Karpas-422 (cell line): ENCODE results near the gene KCNG1. TPM values are rescaled to one million over a fixed set of nuclear protein-coding genes. Genes with fewer than 3 reads are reported as not detected.

Experiments used
- DNase-seq: peaks from one replicate; pipeline ENCODE4 v3.0.0-alpha.2; 2015
- H2AFZ ChIP-seq: fragments of 200-600 bp; sonication (generic); 2 replicates; pipeline ENCODE4 v1.6.1; 2014; ENCODE audit warnings: antibody characterized with exemption, low read length, mixed read lengths
- H3K27ac ChIP-seq: fragments of 200-600 bp; sonication (generic); 2 replicates; pipeline ENCODE4 v1.5.1; 2014; ENCODE audit warnings: mild to moderate bottlenecking, low read length, moderate library complexity
- H3K27me3 ChIP-seq: fragments of 200-600 bp; sonication (generic); 2 replicates; pipeline ENCODE4 v1.6.1; 2014; ENCODE audit warnings: low read length, mixed read lengths
- H3K36me3 ChIP-seq: fragments of 200-600 bp; sonication (generic); 2 replicates; pipeline ENCODE4 v1.6.1; 2014; ENCODE audit warnings: low read length, mixed read lengths; ENCODE audit not compliant: insufficient read depth
- H3K4me1 ChIP-seq: fragments of 200-600 bp; sonication (generic); 2 replicates; pipeline ENCODE4 v1.6.1; 2014; ENCODE audit warnings: mild to moderate bottlenecking, low read length, mixed read lengths
- H3K4me2 ChIP-seq: fragments of 200-600 bp; sonication (generic); 2 replicates; pipeline ENCODE4 v1.6.1; 2014; ENCODE audit warnings: low read length, low read depth, mild to moderate bottlenecking; ENCODE audit not compliant: poor library complexity, severe bottlenecking
- H3K4me3 ChIP-seq: fragments of 200-600 bp; sonication (generic); 2 replicates; pipeline ENCODE4 v1.5.1; 2014; ENCODE audit warnings: mild to moderate bottlenecking, antibody characterized with exemption, low read length, mixed read lengths
- H3K79me2 ChIP-seq: fragments of 200-600 bp; sonication (generic); 2 replicates; pipeline ENCODE4 v1.6.1; 2014; ENCODE audit warnings: mild to moderate bottlenecking, low read length, mixed read lengths
- H3K9ac ChIP-seq: fragments of 200-600 bp; sonication (generic); 2 replicates; pipeline ENCODE4 v1.6.0; 2014; ENCODE audit warnings: low read length
- H3K9me2 ChIP-seq: fragments of 200-600 bp; sonication (generic), shearing (Covaris generic); replicated peaks from 2 replicates; pipeline ENCODE4 v1.6.0; 2014; ENCODE audit warnings: mild to moderate bottlenecking, low read length, moderate library complexity; ENCODE audit not compliant: insufficient read depth
- H3K9me3 ChIP-seq: fragments of 300-700, 200-600 bp; sonication (generic); 2 replicates; pipeline ENCODE4 v1.6.1; 2014; ENCODE audit warnings: low read length, mixed read lengths
- H4K20me1 ChIP-seq: fragments of 200-600 bp; sonication (generic); 2 replicates; pipeline ENCODE4 v1.6.1; 2014; ENCODE audit warnings: mild to moderate bottlenecking, antibody characterized with exemption, low read length, low read depth; ENCODE audit not compliant: insufficient read depth
- total RNA-seq: library from RNA; depleted of rRNA; stranded (reverse); fragments of >200 nt; shearing (Covaris generic); gene quantifications from 2 replicates; pipeline ENCODE4 v1.2.3, GENCODE V29; 2014; ENCODE audit warnings: low replicate concordance; rRNA removed

KCNG1 gene, protein sequence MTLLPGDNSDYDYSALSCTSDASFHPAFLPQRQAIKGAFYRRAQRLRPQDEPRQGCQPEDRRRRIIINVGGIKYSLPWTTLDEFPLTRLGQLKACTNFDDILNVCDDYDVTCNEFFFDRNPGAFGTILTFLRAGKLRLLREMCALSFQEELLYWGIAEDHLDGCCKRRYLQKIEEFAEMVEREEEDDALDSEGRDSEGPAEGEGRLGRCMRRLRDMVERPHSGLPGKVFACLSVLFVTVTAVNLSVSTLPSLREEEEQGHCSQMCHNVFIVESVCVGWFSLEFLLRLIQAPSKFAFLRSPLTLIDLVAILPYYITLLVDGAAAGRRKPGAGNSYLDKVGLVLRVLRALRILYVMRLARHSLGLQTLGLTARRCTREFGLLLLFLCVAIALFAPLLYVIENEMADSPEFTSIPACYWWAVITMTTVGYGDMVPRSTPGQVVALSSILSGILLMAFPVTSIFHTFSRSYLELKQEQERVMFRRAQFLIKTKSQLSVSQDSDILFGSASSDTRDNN
- not detected in 2 replicates for total RNA-seq

DNA sequence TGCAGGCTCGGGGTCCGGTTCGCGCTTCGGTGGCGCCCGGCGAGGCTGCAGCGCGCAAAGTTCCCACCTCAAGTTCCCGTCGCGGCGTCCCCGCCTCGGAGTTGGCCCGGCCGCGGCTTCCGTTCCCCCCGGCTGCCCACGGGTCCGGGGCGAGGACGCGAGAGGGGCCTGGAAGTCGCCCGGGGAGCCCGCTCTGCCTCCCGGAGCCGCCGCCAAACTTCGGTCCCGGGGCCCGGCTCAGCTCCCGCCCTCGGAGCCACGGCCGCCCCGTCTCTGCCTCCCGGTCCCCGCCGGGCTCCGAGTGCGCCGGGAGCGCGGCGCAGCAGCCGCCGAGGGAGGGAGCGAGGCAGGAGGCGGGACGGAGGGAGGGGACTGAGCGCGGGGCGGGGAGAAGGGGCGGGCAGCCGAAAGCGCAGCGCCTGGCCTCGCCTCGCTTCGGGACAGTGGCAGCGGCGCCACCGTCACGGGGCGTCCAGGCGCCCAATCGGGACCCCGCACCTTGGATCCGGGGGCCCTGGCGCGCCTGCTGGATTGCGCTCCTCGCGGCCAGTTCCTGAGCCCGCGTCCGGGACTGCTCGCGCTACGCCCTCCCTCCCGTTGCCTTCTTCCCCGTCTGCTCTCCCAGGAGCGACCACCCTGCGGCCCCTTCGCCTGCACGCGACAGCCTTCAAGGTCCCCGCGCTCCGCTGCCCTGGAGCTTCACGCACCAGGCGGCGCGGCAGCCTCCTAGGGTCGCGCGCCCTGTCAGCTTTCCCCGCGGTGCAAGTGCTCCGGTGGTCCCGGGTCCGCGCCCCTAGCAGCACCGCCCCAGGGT is at the start of gene KCNG1:
Gene KCNG1, minus strand, starts transcription at position 305 of the 814 bp plus-strand sequence. CDS start 12,769 bp downstream, outside the sequence.
- DNase-seq = no peak
- no peak within 1 kb of the TSS for H3K4me3 ChIP-seq
- H3K79me2 ChIP-seq = no peaks in the 10 kb centered on the region
- H3K9me2 ChIP-seq = no peaks in the 10 kb centered on the region
- no peak within 1 kb of the TSS for H2AFZ ChIP-seq
- H3K27ac ChIP-seq = no peak within 1 kb of the TSS
- no peaks in the 10 kb centered on the region for H3K4me1 ChIP-seq
- no peaks in the 10 kb centered on the region for H4K20me1 ChIP-seq
- H3K36me3 ChIP-seq = no peaks in the 10 kb centered on the region
- H3K4me2 ChIP-seq = no peak within 1 kb of the TSS
- H3K9me3 ChIP-seq = no peaks in the 10 kb centered on the region
- no peak within 1 kb of the TSS for H3K9ac ChIP-seq
- H3K27me3 ChIP-seq = no peaks in the 10 kb centered on the region

DNA sequence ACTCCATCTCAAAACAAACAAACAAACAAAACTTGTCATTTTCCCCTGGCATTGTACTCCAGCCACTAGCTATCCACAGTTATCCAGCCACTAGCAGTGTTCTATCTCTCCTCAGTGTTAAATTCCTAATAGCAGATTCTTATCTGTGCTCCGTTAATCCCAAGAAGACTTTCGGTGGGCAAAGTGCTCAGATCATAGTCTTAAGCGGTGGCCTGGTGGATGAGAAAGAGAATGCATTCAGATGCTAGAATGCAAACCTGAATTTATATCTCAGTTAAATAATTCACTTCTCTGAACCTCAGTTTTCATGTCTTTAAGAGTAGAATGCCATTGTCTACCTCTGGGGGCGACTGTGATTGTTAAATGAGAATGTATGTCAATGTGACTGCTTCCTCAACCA is 47.7 kb upstream of the KCNG1 start:
- Histone ChIP-seq H3K9ac (no peak overlapping the region), H3K9me3 (no peaks in the 10 kb centered on the region), H2AFZ (no peak overlapping the region), H3K4me3 (no peak overlapping the region), H3K36me3 (no peaks in the 10 kb centered on the region), H3K4me1 (no peaks in the 10 kb centered on the region), H4K20me1 (no peaks in the 10 kb centered on the region), H3K9me2 (no peaks in the 10 kb centered on the region), H3K27me3 (no peaks in the 10 kb centered on the region), H3K79me2 (no peaks in the 10 kb centered on the region), H3K27ac (no peak overlapping the region), H3K4me2 (no peak overlapping the region)
- no peak for DNase-seq

DNA sequence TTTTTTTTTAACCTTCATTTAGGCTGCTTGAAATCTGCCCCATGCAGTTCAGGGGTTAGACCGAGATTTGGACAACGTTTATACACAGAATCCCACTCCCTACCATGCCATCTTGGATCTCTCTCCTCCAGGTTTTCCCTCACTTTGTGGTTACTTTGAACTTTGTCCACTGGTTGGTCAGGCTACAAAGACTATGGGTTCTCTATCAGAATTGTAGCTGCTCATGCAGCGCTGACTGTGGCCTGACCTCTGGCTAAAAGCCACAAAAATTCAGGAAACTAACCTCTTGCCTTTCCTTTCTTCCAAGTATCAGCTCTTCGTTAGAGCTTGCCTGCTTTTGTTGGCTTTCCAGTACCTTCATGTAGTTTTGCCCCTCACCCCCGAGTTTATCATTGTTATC is 44.9 kb upstream of the KCNG1 start:
- no peak overlapping the region for H3K4me3 ChIP-seq
- H3K27me3 ChIP-seq = no peaks in the 10 kb centered on the region
- H3K79me2 ChIP-seq = no peaks in the 10 kb centered on the region
- H4K20me1 ChIP-seq = no peaks in the 10 kb centered on the region
- H3K9ac ChIP-seq = no peak overlapping the region
- no peaks in the 10 kb centered on the region for H3K9me3 ChIP-seq
- H3K27ac ChIP-seq = no peak overlapping the region
- H2AFZ ChIP-seq = no peak overlapping the region
- no peaks in the 10 kb centered on the region for H3K36me3 ChIP-seq
- H3K9me2 ChIP-seq = no peaks in the 10 kb centered on the region
- no peaks in the 10 kb centered on the region for H3K4me1 ChIP-seq
- no peak for DNase-seq
- H3K4me2 ChIP-seq = no peak overlapping the region

DNA sequence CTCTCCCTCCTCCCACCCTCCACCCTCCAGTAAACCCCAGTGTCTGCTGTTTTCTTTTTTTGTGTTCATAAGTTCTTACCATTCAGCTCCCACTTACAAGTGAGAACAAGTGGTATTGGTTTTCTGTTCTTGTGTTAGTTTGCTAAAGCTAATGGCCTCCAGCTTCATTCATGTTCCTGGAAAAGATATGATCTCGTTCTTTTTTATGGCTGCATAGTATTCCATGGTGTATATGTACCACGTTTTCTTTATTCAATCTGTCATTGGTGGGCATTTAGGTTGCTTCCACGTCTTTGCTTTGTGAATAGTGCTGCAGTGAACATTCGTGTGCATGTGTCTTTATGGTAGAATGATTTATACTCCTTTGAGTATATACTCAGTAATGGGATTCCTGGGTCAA is 42.7 kb upstream of the KCNG1 start:
- Histone ChIP-seq H3K36me3 (no peaks in the 10 kb centered on the region), H3K79me2 (no peaks in the 10 kb centered on the region), H3K27me3 (no peaks in the 10 kb centered on the region), H3K4me1 (no peaks in the 10 kb centered on the region), H3K9me2 (no peaks in the 10 kb centered on the region), H2AFZ (no peak overlapping the region), H3K9me3 (no peaks in the 10 kb centered on the region), H3K9ac (no peak overlapping the region), H3K4me2 (no peak overlapping the region), H3K27ac (no peak overlapping the region), H3K4me3 (no peak overlapping the region), H4K20me1 (no peaks in the 10 kb centered on the region)
- no peak for DNase-seq

DNA sequence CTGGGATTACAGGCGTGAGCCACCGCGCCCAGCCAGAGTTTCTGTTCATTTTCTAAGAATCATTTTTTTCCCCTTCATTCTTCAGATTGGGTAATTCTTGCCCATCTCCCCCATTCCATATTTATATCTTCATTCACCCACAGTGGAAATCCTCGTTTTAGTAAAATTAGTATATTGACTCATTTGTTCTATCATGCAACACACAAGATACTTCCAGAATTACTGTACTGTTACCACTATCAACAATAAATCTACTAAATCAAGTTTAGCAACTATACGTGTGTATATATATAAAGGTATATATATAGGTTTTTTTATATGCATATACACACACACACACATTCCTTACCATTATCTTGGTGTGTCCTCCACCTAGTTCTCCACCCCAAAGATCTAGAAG is 41.2 kb upstream of the KCNG1 start:
- Histone ChIP-seq H4K20me1 (no peaks in the 10 kb centered on the region), H3K4me2 (no peak overlapping the region), H3K9ac (no peak overlapping the region), H3K36me3 (no peaks in the 10 kb centered on the region), H3K9me3 (no peaks in the 10 kb centered on the region), H3K4me1 (no peaks in the 10 kb centered on the region), H3K9me2 (no peaks in the 10 kb centered on the region), H3K27me3 (no peaks in the 10 kb centered on the region), H3K79me2 (no peaks in the 10 kb centered on the region), H2AFZ (no peak overlapping the region), H3K4me3 (no peak overlapping the region), H3K27ac (no peak overlapping the region)
- DNase-seq = no peak

DNA sequence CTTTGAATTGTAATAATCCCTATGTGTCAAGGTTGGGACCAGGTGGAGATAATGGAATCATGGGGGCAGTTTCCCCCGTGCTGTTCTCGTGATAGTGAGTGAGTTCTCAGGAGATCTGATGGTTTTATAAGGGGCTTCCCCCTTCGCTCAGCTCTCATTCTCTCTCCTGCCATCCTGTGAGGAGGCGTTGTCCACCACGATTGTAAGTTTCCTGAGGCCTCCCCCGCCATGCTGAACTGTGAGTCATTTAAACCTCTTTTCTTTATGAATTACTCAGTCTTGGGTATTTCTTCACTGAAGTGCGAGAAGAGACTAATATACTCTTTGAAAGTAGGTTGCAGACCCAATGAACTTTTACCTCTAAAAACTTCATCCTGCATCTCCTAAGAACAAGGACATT is 39.2 kb upstream of the KCNG1 start:
- H2AFZ ChIP-seq = no peak overlapping the region
- H3K9ac ChIP-seq = no peak overlapping the region
- no peak overlapping the region for H3K4me2 ChIP-seq
- no peaks in the 10 kb centered on the region for H3K36me3 ChIP-seq
- H3K9me2 ChIP-seq = no peaks in the 10 kb centered on the region
- H3K4me1 ChIP-seq = no peaks in the 10 kb centered on the region
- H3K27ac ChIP-seq = no peak overlapping the region
- H3K4me3 ChIP-seq = no peak overlapping the region
- H3K27me3 ChIP-seq = no peaks in the 10 kb centered on the region
- no peaks in the 10 kb centered on the region for H3K9me3 ChIP-seq
- no peak for DNase-seq
- no peaks in the 10 kb centered on the region for H3K79me2 ChIP-seq
- H4K20me1 ChIP-seq = no peaks in the 10 kb centered on the region

DNA sequence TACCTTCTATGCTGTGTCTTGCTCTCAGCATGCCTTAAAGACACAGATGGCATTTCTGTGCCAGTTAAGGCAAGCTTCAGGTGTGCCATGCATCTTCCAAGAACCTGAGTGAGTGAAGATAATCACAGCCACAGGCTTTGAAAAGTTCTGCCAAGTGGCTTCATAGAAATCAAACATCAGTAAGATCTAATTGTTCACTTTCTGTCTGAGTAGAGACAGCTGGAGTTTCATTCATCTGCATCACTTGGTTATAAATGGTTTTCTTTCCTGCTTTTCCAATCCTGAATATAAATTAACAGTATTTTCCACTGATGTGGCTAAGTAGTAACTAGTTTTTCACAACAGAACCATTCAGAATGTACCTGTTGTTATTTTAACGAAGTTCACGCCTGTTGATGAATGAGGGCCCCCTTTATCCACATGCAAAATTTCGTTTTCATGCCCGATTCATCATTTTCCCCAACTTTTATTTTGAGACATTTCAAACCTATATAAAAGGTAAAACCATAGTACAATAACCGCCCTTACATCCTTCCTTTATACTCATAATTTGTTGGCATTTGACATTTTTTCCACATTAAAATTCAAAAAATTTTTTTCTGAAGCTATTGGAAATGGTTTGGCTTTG is 38.6 kb upstream of the KCNG1 start:
- no peaks in the 10 kb centered on the region for H4K20me1 ChIP-seq
- no peaks in the 10 kb centered on the region for H3K27me3 ChIP-seq
- no peak overlapping the region for H3K9ac ChIP-seq
- H3K4me2 ChIP-seq = no peak overlapping the region
- DNase-seq = no peak
- H3K9me3 ChIP-seq = no peaks in the 10 kb centered on the region
- no peak overlapping the region for H3K4me3 ChIP-seq
- H3K9me2 ChIP-seq = no peaks in the 10 kb centered on the region
- H3K4me1 ChIP-seq = no peaks in the 10 kb centered on the region
- no peak overlapping the region for H2AFZ ChIP-seq
- no peaks in the 10 kb centered on the region for H3K79me2 ChIP-seq
- no peak overlapping the region for H3K27ac ChIP-seq
- no peaks in the 10 kb centered on the region for H3K36me3 ChIP-seq

DNA sequence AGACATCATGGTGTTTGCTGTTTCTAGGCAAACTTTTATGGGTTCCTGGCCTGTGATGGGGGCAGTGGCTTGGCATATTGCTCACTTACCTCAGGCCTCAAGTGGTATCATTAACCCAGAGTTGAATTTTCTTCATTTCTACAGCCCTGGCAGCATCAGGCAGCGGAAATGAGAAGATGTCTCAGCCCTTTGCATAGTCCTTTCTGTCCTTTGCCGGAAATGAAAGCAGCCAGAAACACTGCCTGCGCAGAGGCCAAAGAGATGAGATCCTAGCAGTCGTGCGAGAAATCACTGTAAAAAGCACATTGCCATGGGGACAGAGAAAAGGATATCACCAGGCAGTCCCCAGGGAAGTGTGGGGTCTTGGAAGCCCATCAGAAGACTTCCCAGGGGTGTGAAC is 37.4 kb upstream of the KCNG1 start:
- Histone ChIP-seq H3K4me3 (no peak overlapping the region), H2AFZ (no peak overlapping the region), H3K79me2 (no peaks in the 10 kb centered on the region), H4K20me1 (no peaks in the 10 kb centered on the region), H3K36me3 (no peaks in the 10 kb centered on the region), H3K27ac (no peak overlapping the region), H3K9me2 (no peaks in the 10 kb centered on the region), H3K27me3 (no peaks in the 10 kb centered on the region), H3K4me1 (no peaks in the 10 kb centered on the region), H3K9me3 (no peaks in the 10 kb centered on the region), H3K4me2 (no peak overlapping the region), H3K9ac (no peak overlapping the region)
- DNase-seq = no peak
